HG03097 (cell line): ENCODE results near the gene EIF4H.
"Not testable (repeated sequence)": the region's sequence is repeated elsewhere in the genome, so short reads cannot be mapped to it uniquely, and the experiment has no call there.

ENCODE experiments used
- ATAC-seq: cut with Tn5 transposase; IDR thresholded peaks from one replicate; pipeline ENCODE4 v1.9.1; 2021; ENCODE audit not compliant: unreplicated experiment, low FRiP score

The EIF4H gene

DNA sequence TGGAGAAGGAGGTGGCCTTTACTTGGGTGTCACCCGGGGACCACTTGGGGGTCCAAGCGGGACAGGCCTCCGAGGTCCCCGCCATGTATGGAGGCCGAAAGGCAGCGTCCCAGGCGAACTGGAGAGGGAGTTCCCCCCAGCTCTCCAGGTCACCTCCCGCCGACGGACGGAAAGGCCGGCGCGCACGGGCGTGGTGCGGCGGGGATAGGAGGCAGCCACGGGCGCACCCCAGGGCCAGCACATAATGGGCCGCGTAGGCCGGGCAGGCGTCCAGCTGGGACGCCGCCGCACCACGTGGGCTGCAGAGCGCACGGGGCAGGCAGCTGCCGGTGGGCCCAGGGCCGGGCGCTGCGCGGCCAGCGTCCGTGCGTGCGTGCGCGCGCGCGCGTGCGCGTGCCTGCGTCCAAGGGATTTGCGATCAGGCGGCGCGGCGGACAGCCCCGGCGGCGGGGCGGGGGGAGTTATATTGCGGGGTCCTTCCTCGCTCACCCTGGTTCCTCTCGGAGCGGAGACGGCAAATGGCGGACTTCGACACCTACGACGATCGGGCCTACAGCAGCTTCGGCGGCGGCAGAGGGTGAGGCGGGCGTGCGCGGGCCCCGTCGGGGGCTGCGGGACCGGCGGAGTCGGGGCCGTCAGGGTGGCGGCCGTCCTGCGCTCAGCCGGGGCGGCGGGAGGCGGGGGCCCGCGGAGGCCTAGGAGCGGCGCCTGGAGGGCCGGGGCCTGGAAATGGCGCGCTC, at the start of gene EIF4H:
Gene EIF4H, plus strand, starts transcription at position 491 of the 740 bp plus-strand sequence. Its CDS starts 28 bp downstream, at position 519.
- peak; percentile 73 for ATAC-seq

DNA sequence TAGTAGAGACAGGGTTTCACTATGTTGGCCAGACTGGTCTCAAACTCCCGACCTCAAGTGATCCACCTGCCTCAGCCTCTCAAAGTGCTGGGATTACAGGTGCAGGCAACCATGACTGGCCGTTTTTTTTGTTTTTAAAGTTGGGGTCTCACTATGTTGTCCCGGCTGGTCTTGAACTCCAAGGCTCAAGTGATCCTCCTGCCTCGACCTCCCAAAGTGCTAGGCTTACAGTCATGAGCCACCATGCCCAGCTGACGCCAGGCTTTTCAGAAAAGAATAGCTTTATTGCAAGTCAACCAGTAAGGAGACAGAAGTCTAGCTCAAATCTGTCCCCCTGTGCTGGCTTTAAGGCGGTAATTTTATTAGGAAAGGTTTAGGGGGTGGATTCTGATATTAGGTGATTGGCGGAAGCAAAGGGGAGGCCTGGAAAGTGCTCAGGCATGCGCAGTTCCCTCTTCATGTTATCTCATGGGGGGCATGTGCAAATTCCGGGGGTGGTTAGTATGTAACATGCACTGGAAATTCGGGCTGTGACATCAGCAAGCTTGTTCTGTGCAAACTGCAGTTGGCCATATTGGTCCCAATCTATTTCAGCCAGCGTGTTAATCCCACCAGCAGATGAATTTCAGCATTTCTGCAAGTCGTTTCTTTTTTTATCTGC, 47.8 kb upstream of the EIF4H start:
- no peak for ATAC-seq

DNA sequence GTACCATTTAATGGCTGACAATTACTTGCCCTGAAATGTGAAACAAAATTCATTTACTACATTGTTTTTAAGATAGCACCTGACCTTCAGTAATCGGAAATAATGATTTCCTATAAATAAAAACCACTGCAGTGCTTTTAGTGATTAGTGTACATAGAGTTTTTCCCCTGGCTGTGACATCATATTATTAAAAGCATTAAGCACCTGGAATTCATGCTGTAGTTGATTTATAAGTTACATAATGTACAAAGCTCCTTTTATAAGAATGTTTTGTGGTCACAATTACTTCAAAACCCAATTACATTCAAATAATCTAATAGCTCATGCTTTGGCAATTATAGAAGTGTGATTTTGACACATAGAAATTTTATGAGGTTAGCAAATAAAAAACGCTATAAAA, 44.3 kb upstream of the EIF4H start:
- no peak for ATAC-seq

DNA sequence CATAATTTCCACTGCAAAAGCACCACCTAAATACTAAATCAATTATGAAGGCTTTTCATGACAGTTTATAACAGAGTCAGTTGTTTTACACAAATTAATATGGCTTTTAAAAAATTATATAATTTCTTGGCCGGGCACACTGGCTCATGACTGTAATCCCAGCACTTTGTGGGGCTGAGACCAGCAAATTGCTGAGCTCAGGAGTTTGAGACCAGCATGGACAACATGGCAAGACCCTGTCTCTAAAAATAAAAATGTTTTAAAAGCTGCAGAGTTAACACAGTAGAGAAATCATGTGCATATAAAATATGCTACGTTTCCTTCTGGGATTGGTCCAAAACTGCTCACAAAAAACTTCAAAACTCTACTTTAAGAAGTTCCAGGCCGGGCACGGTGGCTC, 43.6 kb upstream of the EIF4H start:
- no peak for ATAC-seq

DNA sequence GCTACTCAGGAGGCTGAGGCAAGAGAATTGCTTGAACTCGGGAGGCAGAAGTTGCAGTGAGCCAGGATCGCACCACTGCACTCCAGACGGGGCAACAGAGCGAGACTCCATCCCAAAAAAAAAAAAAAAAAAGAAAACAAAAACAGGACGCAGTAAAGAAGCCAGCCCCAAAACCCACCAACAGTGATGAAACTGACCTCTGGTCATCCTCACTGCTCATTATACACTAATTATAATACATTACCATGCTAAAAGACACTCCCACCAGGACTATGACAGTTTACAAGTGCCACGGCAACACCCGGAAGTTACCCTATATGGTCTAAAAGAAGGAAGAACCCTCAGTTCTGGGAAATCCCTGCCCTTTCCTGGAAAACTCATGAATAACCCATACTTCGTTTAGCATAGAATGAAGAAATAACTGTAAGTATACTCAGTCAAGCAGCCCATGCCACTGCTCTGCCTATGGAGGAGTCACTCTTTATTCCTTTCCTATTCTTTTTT, 40.0 kb upstream of the EIF4H start:
- no peak for ATAC-seq

DNA sequence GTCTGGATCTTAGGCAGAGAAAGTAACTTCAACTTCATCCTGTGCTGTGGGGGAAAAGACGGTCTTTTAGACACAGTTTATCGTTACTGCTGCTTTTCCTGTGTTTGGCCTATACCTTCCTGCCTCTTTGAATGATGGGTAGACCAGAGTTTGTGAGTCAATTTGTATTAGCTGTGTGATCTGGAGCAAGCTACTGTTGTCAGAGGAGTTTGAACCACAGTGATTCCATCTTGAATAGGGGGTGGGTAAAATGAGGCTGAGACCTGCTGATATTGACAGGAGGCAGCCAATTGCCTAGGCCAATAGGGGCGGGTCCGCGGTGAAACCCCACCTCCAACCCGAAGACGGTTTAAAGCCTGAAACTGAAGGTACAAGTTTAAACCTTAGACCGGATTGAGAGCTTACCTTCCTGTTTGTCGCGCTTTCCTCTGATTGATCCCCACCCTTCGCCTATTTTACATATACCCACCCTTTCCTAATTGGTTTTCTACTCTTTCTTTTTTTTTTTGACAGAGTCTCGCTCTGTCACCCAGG, 35.8 kb upstream of the EIF4H start:
- no peak for ATAC-seq

DNA sequence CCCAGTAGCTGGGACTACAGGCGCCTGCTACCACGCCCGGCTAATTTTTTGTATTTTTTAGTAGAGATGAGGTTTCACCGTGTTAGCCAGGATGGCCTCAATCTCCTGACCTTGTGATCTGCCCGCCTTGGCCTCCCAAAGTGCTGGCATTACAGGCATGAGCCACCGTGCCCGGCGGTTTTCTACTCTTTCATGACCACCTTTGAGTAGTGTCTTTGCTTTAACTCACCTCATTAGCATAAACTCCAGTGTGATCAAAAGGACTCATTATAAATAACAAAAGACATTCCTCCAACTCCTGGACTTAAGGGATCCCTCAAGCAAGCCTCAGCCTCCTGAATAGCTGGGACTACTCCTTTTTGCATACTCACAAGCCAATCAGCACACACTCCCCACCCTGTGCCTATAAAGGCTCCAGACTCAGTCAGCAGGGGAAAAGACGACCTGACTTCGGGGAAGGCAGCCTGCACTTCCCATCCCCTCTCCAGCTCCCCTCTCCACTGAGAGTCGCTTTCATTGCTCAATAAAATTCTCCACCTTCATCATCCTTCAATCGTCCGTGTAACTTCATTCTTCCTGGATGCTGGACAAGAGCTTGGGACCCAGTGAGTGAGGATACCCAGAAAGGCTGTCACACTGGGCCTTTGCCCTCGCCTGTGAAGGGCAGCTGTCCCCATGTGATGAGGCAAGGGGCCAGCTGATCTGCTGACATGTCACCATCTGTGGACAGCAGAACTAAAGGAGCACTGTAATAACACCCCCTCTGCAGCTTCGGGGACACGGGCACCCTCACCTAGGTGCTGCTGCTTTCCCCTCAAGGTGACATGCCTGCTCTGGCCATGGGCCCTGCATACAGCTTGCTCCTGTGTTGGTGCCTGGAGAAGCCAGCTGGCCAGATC, 35.0 kb upstream of the EIF4H start:
- ATAC-seq = no peak

DNA sequence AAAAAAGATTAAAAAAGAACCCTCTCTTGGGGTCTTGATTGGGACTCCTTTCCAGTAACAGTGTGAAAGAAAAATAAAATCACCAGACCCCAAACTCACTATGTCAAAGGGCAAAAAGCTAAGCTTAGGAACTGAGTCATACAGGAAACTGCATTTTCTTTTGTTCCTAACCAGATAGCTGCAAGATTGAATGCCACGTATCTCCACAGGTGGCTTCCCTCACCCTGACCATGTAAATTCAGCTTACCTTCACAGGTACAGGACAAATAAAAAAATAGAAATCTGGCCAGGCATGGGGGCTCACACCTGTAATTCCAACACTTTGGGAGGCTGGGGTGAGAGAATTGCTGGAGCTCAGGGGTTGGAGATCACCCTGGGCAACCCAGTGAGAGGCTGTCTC, 32.5 kb upstream of the EIF4H start:
- no peak for ATAC-seq

DNA sequence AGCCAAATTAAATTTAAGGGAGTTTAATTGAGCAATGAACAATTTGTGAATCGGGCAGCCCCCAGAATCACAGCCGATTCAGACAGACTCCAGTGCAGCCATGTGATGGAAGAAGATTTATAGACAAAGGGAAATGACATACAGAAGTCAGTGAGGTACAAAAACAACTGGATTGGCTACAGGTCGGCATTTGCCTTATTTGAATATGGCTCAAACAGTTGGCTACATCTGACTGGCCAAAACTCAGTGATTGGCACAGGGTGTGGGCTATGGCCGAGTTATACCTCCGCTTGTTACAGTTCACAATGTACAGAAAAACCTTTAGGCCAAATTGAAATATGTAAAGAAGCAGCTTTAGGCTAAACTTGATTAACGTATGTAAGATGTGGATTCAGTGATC, 30.8 kb upstream of the EIF4H start:
- ATAC-seq = no peak

DNA sequence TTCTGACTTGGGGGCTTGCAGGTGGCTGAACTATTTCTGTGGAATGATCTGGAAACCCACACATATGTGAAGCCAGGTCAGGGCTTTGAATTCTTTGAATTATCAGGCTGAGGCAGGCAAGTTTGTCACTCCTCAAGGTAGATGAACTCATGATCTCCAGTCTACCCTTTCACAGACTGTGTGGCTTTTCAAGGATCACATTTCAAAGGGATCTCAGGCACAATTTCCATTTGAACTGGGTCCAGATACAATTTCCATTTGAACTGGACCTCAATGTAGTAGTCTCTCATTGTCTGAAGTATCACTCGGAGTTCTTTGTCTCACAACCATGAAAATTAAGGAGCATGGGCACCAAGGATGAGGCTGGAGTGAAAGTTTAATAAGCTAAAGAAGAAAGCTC, 25.7 kb upstream of the EIF4H start:
- ATAC-seq = no peak

DNA sequence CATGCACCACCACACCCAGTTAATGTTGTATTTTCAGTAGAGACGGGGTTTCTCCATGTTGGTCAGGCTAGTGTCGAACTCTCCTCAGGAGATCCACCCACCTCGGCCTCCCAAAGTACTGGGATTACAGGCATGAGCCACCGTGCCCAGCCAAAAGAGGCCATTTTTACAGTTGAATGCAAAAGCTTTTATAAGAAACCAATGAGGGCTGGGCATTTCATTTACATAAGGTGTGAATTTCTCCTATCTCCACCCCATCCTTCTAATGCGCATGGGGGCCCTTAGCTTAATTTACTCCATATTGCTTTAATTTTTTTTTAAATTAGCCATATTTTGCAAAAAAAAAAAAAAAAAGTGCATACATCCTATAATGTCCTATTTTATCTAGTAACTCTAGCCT, 25.1 kb upstream of the EIF4H start:
- ATAC-seq = no peak

DNA sequence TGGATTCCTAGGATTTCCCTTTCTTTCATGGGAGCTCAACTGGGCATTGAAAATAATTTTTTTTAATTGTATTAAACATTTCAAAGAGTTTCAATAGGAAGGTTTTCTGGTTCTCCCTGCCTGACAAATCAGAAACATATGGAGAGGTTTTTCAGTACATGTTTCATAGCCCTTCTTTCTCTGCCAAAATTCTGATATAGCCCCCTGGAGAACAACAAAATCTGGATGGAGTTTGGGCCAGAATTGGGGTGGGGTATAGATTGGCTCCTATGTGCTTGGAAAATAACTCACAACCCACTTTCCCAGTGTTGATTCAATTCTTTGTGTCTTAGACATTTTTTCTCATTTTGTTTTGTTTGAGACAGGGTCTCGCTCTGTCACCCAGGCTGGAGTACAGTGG, 24.6 kb upstream of the EIF4H start:
- ATAC-seq = no peak

DNA sequence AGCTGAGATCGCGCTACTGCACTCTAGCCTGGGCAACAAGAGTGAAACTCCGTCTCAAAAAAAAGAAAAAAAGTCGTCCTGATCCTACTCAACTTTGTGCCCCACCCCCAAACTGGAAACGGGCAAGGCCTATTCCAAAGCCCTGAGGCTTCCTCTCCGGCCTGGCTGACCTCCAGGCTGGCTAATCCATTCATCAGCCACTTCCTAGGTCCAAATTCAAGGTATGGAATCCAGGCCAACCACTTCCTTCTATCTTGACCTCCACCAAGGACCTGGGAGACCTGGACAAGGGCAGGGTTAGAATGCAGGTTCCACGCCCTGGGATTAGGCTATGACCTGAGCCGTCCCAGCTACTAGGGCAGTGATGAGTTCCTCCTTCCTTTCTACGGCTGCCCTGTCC, 20.4 kb upstream of the EIF4H start:
- ATAC-seq = no peak

DNA sequence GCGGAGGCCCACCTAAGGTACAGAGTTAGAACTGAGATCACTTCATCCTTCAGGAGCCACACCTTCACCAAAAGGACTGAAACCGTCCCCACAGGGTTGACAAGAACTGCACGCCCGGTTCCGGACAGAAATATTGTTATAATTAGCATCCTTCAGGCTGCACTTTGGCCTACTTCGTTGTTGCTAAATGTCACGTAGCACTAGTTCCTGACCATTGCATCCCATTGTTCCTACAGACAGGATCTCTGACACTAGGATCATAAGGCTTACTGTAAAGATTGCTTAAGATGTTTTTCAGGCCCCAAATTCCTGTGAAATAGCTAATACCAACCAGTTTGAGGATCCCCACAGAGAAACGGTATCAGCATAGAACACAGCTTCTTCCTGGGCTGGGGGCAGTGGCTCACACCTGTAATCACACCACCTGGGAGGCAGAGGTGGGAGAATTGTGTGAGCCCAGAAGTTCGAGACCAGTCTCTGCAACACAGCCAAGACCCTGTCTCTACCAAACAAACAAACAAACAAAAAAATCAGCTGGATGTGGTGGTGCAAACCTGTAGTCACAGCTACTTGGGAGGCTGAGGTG, 18.3 kb upstream of the EIF4H start:
- no peak for ATAC-seq

DNA sequence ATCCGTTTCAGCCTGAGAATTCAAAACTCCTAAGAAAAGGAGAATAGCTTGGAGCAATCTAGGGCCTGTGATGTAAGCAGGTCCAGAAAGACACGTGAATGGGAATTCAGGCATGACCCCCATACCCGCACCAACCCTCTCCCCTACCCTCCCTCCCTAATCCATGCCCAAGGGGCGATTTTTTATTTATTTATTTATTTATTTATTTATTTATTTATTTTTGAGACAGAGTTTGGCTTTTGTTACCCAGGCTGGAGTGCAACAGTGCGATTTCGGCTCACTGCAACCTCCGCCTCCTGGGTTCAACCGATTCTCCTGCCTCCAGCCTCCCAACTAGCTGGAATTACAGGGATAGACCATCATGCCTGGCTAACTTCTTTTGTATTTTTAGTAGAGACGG, 16.6 kb upstream of the EIF4H start:
- no peak for ATAC-seq

DNA sequence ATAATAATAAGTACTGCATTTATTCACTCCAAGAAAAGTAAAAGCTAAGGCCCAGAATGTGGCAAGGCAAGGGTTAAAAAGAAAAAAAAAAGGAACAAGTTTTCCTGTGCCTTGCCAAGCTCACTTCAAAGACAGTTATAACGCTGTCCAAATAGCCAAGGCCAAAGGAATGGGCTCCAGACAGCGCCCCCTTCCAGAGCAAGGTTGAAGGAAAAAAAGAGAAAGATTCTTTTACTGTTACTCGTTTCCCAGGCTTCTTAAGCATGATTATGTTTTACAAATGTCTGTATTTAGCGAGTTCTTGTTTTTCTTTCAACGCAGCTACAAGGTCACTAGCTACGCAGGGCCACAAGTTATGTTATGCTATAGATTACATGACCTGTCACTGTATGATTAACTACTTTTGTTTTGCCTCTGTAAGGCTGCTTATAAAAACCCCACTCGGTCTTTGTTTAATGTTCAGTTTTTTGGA, 9.1 kb upstream of the EIF4H start:
- ATAC-seq = no peak

DNA sequence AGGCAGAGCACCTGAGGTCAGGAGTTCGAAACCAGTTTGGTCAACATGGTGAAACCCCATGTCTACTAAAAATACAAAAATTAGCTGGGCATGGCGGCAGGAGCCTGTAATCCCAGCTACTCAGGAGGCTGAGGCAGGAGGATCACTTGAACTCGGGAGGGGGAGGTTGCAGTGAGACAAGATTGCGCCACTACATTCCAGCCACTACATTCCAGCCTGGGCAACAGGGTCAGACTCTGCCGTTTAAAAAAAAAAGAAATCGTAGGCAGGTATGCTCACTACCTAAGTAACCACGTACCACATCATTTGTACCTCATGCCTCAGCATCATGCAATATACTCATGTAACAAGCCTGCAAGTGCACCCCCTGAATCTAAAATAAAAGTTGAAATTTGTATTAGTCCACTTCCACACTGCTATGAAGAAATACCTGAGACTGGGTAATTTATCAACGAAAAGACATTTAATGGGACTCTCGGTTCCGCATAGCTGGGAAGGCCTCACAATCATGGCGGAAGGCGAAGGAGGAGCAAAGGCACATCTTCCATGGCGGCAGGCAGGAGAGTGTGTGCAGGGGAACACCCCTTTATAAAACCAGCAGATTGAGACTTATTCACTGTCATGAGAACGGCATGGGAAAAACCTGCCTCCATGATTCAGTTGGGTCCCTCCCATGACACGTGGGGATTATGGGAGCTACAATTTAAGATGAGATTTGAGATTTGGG, 8.1 kb upstream of the EIF4H start:
- ATAC-seq = no peak

DNA sequence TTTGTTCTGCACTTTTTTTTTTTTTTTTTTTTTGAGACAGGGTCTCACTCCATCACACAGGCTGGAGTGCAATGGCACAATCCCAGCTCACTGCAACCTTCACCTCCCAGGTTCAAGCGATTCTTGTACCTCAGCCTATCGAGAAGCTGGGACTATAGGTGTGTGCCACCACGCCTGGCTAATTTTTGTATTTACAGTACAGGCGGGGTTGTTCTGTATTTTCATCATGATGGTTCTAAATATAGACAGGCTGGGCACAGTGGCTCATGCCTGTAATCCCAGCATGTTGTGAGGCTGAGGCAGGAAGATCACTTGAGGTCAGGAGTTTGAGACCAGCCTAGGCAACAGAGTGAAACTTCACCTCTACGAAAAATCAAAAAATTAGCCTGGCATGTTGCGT, 6.8 kb upstream of the EIF4H start:
- ATAC-seq = not testable (repeated sequence)

DNA sequence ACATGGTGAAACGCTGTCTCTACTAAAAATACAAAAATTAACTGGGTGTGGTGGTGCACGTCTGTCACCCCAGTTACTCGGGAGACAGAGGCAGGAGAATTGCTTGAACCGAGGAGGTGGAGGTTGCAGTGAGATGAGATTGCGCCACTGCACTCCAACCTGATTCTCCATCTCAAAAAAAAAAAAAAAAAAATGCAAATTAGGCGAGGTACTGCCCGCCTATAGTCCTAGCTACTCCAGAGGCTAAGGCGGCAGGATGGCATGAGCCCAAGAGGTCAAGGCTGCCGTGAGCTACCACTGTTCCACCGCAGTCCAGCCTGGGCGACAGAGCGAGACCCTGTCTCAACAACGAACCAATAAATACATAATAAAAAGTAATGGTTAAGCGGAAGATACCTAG, 1.1 kb upstream of the EIF4H start:
- ATAC-seq = no peak

DNA sequence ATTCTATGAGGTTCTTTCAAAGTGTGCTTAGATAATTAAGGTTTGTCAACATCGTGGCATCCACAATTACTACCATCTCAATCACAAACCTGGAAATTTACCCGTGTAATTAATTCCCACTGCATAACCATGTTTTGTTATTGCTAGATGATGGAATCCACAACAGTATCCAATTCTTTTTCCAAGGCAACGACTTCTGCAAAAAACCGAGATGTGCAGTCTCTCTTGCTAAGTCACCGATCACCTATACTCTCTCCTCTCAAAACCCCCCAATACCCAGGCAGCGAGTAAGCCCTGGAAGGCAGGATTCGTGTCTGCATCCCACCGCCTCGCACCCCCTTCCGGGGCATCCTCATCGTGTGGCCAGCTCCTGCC, 678 bp upstream of the EIF4H start:
- no peak for ATAC-seq
